GM08714 (cell line): ENCODE data around the gene HES3.

Source experiments
- H3K4me3 ChIP-seq: fragments of 200-500 bp; sonication (Bioruptor generic); 2 replicates; pipeline ENCODE4 v1.5.1; 2014; ENCODE audit warnings: mild to moderate bottlenecking, low read length, inconsistent platforms
- ZNF274 ChIP-seq: IDR thresholded peaks from 2 replicates; pipeline ENCODE4 v1.6.1; 2012; ENCODE audit warnings: mild to moderate bottlenecking, low read depth, low read length

Gene HES3, protein sequence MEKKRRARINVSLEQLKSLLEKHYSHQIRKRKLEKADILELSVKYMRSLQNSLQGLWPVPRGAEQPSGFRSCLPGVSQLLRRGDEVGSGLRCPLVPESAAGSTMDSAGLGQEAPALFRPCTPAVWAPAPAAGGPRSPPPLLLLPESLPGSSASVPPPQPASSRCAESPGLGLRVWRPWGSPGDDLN

GRCh38 chr1:6243993-6244392, at the start of gene HES3:
Gene HES3 (plus strand): TSS chr1:6244179. CDS start chr1:6244366, 187 bp downstream.
- H3K4me3 ChIP-seq = no peak within 1 kb of the TSS
- no peak for TF ChIP-seq ZNF274

DNA sequence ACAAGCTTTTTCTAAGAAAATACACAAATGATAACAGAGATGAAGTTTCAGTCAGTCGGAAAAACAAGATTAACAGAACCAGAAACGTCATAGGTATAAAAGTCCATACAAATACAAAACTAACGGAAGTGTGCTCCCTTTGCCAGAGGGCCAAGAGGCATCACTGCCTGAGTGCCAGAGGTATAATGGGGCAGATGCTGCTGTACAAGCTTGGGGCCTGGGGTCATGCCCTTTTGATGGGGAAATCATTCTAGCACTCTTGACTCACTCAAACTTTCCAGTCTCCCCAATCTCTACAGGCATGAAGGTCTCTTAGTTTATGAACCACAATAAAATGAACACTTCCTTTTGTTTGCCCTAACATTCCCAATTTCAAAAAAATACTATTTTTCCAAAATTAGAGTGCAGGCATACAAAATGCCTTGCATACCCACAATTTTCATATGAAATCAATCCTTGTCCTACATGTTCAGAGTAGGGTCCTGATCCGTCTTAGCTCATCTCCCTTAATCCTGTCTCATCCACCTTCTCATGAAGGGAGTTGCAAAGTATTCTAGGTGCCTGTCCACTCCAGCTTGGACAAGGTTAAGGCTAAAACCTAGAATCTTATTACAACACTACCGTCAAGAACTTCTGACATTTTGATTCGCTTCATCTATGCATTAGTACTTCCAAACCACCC, 46.1 kb upstream of the HES3 start:
- TF ChIP-seq ZNF274 = no peak
- H3K4me3 ChIP-seq = peak overlapping the region; percentile 100

- TF ChIP-seq ZNF274 = no peak
- peak overlapping the region; percentile 100 for H3K4me3 ChIP-seq
These were observed 45.2 kb upstream of the HES3 start for GRCh38 chr1:6198646-6199297.

GRCh38 chr1:6199298-6200187, 44.4 kb upstream of the HES3 start, which contains the start of gene RPL22:
Gene RPL22 (minus strand): TSS chr1:6199595. CDS start chr1:6199573, 22 bp downstream.
- H3K4me3 ChIP-seq = peak within 1 kb of the TSS; percentile 100
- TF ChIP-seq ZNF274 = no peak

GRCh38 chr1:6200188-6200809, 43.7 kb upstream of the HES3 start:
- H3K4me3 ChIP-seq = peak overlapping the region; percentile 55; the same call in 1 of the 2 replicates
- TF ChIP-seq ZNF274 = no peak

- no peak for TF ChIP-seq ZNF274
- no peak overlapping the region for H3K4me3 ChIP-seq
These were observed 41.7 kb upstream of the HES3 start for GRCh38 chr1:6202256-6202655.

- H3K4me3 ChIP-seq = peak within 1 kb of the TSS; percentile 64
- no peak for TF ChIP-seq ZNF274
These were observed 38.0 kb upstream of the HES3 start, which contains the start of gene RNF207 for GRCh38 chr1:6205849-6206519. Gene RNF207 (plus strand): TSS chr1:6206119. CDS start chr1:6206536, 417 bp downstream.

DNA sequence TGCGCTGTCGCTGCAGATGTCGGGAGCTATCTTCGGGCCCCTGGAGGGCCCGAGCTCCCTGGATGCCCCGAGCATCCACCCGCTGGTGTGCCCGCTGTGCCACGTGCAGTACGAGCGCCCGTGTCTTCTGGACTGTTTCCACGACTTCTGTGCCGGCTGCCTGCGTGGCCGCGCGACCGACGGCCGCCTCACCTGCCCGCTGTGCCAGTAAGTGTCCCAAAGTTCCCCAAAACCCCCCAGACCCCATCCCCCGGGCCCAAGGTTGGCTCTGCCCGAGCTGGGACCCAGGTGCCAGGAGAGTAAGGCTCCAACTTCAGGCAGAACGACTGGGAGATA, 37.5 kb upstream of the HES3 start:
- TF ChIP-seq ZNF274 = no peak
- peak overlapping the region; percentile 64; the same call in 1 of the 2 replicates for H3K4me3 ChIP-seq

DNA sequence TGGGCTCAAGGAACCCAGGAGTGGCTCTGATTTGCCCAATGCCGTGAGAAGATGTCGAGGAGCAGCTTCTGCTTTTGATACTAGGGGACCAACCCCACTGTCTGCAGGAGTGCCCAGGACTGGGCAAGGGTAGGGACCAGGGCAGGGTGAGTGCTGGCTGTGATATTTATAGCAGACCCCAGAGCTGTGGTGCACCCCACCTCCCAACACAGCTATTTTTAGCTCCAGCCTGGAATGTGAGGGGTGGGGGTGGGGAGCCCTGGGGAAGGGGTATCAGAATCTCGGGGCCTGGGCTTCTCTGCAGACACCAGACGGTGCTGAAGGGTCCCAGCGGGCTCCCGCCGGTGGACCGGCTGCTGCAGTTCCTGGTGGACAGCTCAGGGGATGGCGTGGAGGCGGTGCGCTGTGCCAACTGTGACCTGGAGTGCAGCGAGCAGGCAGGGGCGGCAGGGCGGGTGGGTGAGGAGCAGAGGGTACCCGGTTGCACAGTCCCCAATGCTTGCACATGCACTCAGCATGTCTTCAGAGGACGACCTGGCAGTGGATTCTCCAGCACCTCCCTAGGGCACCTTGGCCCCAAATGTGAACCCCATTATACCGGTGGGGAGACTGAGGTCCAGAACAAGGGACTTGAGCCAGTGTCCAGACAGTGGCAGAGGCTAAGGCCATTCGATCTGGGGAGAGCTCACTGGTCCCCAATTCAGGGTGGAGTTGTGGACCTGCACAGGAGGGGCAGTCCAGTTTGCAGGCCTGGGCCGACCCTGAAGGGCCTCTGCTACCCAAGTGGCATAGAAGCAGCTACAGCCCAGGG, 36.7 kb upstream of the HES3 start:
- no peak for TF ChIP-seq ZNF274
- peak overlapping the region; percentile 64; the same call in 1 of the 2 replicates for H3K4me3 ChIP-seq

DNA sequence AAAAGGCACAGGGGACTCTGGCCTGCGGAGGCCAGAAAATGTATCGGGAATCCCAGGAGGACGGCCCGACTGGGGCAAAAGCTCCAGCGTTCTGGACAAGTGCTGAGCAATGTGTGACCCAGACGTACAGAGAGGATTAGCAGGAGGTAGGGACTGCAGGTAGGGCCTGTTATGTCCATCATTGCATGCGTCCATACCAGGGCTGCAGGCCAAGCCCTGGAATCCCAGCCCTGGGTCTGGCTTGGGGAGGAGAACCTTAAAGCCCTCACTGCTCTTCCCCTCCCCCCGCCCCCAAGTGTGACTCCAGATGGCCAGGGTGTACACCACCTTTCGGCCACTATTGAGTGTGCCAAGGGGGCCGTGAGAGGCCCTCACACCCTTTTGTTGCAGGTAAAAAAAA, 36.1 kb upstream of the HES3 start:
- H3K4me3 ChIP-seq = no peak overlapping the region
- no peak for TF ChIP-seq ZNF274

- no peak overlapping the region; the same call in 1 of the 2 replicates for H3K4me3 ChIP-seq
- no peak for TF ChIP-seq ZNF274
These were observed 35.0 kb upstream of the HES3 start for GRCh38 chr1:6208723-6209660.
